ENCODE data around the gene CAMSAP1. TPM values are rescaled to one million over a fixed set of nuclear protein-coding genes. Genes with fewer than 3 reads are reported as not detected.

Gene CAMSAP1
- total RNA-seq, 1 donor from 2014 or later, result 31.1 TPM

DNA sequence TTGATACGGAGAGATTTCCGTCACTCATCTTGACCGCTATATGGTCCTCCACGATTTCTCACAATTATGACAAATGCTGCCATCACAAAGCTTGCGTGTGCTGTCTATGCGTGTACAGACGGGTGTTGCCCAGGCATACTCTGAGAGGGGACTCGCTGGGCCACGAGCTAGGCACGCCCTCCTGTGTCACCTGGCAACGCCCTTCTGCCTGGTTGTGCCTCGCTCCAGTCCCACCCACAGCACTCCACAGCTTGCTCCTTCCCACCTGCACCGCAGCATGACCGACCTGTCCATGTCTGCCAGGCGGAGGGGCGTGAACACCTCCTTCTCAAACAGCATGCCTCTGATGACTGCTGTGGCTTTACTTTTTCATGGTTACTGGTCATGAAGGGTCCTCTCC, 55.6 kb downstream of the CAMSAP1 start:
- DNase-seq (ENCODE audit: low read depth), result no peak
- H3K4me3 ChIP-seq (ENCODE audit: low read depth, low read length), result no peak overlapping the region
- TF ChIP-seq, protein P1, sequence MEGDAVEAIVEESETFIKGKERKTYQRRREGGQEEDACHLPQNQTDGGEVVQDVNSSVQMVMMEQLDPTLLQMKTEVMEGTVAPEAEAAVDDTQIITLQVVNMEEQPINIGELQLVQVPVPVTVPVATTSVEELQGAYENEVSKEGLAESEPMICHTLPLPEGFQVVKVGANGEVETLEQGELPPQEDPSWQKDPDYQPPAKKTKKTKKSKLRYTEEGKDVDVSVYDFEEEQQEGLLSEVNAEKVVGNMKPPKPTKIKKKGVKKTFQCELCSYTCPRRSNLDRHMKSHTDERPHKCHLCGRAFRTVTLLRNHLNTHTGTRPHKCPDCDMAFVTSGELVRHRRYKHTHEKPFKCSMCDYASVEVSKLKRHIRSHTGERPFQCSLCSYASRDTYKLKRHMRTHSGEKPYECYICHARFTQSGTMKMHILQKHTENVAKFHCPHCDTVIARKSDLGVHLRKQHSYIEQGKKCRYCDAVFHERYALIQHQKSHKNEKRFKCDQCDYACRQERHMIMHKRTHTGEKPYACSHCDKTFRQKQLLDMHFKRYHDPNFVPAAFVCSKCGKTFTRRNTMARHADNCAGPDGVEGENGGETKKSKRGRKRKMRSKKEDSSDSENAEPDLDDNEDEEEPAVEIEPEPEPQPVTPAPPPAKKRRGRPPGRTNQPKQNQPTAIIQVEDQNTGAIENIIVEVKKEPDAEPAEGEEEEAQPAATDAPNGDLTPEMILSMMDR (conservative IDR thresholded peaks at IDR 0.05; ENCODE audit: low read depth, low read length), result no peak

DNA sequence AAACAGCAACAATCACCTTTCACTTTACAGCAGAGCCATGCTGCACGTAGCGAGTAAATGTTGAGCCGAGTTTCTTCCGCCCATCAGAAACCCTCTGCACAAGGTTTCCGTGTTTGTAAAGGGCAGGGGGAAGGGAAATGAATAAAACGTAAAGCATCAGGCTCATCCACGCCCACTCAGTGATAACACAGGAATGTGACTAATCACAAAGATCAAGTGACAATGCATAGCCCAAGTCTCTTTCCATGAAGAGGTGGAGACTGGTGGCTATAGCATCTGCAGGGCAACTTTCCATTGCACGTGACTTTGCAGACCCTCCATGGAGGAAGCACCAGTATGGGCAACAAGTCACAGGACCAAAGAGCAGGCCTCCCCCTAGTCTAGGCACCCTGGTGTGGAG, 56.6 kb downstream of the CAMSAP1 start:
- no peak overlapping the region for H3K4me3 ChIP-seq (ENCODE audit: low read depth, low read length)
- no peak for DNase-seq (ENCODE audit: low read depth)
- TF ChIP-seq, protein P1 (conservative IDR thresholded peaks at IDR 0.05; ENCODE audit: low read depth, low read length), result no peak

DNA sequence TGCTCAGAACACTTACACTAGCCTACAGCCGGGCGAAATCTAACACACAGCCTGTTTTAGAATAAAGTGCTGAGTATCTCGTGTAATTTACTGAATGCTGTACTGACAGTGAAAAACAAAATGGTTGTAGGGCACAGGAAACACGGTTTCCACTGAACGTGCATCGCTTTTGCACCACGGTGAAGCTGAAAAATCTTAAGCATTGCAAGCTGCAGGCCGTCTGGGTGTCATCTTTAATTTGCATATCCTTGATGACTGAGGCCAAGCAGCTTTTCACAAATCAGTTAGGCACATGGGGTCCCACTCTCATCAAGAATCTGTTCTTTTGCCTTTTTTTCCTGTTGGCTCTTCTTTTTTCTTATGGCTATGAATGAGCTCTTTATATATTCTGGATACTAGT, 58.2 kb downstream of the CAMSAP1 start:
- no peak for DNase-seq (ENCODE audit: low read depth)
- TF ChIP-seq, protein P1 (conservative IDR thresholded peaks at IDR 0.05; ENCODE audit: low read depth, low read length), result no peak
- H3K4me3 ChIP-seq (ENCODE audit: low read depth, low read length), result no peak overlapping the region

DNA sequence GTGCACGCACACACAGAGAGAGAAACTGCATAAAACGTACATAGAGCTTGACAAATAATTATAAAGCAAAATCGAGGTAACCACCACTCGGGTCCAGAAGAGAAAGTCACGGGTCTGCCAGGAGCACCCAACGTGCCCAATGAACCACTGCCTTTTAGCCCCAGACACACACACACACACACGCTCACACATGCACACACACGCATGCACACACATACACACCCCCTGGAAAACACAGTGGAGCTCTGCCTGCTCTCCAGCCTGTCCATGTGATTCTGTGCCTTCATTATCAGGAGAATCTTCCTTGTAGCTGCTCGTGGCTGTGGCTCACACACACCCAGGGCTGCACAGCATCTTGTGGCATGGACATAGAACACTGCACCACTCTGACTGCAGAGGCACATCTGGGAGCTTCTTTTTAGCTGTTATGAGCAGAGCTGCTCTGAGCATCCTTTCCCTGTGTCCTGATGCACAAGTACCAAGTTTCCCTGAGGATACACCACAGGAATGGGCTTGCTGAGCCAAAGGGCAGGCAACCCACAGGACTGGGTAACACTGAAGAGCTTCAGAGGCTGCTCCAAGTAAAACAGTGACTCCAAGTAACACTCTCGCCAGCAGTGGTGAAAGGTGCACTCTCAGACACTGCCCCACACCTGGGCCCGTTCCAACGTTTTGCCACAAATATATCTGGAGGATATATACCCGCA, 58.9 kb downstream of the CAMSAP1 start:
- no peak for DNase-seq (ENCODE audit: low read depth)
- H3K4me3 ChIP-seq (ENCODE audit: low read depth, low read length), result no peak overlapping the region
- TF ChIP-seq, protein P1 (conservative IDR thresholded peaks at IDR 0.05; ENCODE audit: low read depth, low read length), result no peak

DNA sequence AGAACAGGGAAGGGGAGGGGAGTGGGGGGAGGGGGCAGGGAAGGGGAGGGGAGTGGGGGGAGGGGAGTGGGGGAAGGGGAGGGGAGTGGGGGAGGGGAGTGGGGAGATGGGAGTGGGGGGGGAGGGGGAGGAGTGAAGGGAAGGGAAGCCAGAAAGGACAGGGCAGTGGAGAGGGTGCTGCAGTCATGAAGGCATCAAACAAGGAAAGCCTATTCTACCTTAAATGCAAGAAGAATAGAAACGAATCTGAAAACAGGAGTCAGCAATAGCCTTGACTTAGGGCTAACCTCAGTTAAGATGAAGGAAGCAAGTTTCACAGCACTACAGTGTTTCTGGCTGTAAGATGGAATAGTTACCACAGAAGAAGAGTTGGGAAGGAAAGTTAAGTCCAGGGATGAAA, 59.5 kb downstream of the CAMSAP1 start:
- TF ChIP-seq, protein P1 (conservative IDR thresholded peaks at IDR 0.05; ENCODE audit: low read depth, low read length), result no peak
- DNase-seq (ENCODE audit: low read depth), result no peak
- no peak overlapping the region for H3K4me3 ChIP-seq (ENCODE audit: low read depth, low read length)

DNA sequence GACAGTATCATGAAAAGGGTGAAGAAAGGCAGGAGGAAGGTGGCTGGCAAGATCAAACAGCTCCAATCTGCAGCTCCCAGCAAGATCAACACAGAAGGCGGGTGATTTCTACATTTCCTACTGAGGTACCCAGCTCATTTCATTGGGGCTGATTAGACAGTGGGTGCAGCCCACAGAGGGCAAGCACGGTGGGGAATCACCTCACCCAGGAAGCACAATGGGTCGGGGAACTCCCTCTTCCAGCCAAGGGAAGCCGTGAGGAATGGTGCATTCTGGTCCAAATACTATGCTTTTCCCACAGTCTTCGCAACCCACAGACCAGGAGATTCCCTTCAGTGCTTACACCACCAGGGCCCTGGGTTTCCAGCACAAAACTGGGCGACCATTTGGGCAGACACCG, 66.8 kb downstream of the CAMSAP1 start:
- no peak for DNase-seq (ENCODE audit: low read depth)
- H3K4me3 ChIP-seq (ENCODE audit: low read depth, low read length), result no peak overlapping the region
- TF ChIP-seq, protein P1 (conservative IDR thresholded peaks at IDR 0.05; ENCODE audit: low read depth, low read length), result no peak

DNA sequence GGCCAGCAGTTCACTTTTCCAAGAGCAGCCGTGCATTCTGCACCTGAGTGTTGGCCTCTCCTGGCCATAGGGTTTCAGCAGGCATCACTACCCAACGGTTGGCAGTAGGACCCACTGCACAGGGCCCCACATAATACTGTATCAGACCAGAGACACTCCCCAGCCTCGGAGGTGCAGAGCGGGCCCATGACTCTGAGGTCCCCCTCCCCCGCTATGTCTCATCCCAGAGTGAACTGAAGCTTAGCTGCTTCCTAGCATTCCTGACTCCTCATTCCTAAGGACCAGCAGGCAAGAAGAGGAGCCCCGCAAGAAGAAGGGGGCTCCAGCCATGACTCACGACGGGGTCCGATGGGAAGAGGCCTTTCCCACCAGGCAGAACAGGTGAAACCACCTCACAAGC, 67.2 kb downstream of the CAMSAP1 start:
- H3K4me3 ChIP-seq (ENCODE audit: low read depth, low read length), result no peak overlapping the region
- DNase-seq (ENCODE audit: low read depth), result no peak
- TF ChIP-seq, protein P1 (conservative IDR thresholded peaks at IDR 0.05; ENCODE audit: low read depth, low read length), result no peak

Measured in epithelial cell of proximal tubule (primary cell).